Stimulated activated CD4-positive, alpha-beta T cell treated with anti-CD3 and anti-CD28 coated beads, Interleukin-2, amount 100 ng/mL, for 48 hours (primary cell): ENCODE data around the gene TCTN1.

Experiments used
- DNase-seq, 2 donors: peaks; one replicate each; pipeline ENCODE4 v3.0.0-alpha.2; 2020

The TCTN1 gene

DNA sequence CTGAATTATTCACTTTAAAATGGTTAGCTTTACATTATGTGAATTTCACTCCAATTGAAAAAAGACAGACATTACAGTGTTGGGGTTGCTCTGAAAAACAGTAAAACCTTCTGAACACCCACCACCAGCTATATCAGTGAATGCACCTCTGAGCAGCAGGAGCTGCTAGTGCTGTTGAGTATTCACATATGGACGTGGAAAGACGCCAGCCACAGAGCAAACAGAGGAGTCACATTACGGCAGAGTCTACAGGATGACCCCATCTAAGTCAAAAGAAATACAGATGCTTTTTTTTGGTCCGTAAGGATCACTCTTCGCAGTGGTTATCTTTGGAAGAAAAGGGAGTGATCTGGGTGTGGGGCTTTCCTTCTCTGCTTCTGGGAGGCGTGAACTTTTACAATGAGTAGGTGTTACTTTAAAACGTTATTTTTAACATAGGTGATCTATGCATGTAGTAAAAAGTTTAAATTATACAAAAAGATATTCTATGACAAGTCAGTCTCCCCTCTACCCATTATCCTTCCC, 70.4 kb downstream of the TCTN1 start:
- no peak for DNase-seq

DNA sequence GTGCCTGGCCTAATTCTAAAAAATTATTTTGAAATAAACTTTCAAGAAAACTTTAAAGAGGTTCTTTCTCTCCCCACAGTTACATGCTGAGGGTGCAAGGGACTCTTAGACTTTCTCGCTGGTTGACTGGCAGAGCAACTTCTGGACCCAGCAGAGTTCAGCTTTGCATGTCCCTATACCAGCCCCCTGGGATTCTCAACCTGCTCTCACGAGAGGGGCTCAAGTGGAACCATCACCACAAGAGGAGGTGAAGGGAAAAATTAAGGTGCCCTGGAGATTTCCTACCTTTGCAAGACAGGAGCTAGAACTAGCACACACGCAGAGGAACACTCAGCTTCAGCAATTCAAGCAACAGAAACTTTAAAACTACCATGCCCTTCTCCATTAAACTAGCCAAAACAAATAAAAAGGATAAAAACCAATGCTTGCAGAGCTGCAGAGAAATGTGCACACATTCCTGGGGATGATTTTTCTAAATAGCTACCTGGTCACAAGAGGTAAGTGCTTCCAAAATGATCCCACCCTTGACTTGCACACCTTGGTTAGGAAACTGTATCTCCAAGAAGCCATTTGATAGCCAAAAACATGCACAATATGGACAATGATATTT, 72.5 kb downstream of the TCTN1 start:
- no peak for DNase-seq

- DNase-seq: no peak
These were observed 73.7 kb downstream of the TCTN1 start for GRCh38 chr12:110687396-110688169.

DNA sequence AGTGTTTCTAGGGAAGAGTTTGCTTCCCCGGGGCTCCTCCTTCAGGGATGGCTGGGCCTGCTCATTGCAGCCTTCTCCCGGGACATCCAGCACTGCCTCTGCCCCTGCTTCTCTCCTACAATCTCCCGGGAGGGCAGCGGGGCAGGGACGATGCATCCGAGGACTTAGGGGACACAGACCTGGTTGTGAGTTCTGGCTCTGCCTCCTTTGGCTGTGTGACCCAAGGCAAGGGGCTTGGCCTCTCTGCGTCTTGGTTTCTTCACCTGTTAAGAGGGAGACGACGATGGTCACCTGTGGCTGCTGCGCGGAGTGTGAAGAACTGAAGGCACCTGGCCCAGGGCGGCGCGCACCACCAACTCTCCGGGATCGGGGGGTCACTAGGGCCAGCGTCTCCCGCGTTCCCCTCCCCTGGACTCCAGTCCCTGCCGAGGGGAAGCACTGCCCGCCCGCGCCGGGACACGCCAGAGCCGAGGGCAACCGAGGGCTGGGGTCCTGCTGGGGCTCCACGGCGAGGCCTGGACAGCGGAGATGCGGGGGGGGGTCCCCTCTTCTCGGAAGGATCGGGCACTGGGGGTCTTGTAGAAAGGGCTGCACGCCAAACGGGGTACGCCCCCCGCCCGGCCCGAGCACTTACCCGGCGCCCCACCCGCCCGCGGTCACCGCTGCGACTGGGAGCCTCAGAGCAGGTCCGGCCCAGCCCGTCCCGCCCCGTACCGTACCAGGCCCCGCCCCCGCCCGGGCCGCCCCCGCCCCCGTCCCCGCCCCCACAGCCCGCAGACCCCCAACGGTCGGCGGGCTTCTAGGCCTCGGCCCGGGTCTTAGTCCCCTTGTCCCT, 74.7 kb downstream of the TCTN1 start, which contains the start of gene HVCN1:
Gene HVCN1 (minus strand): TSS at position 670 of the 835 bp plus-strand sequence. CDS start 5,870 bp downstream, outside the sequence.
- DNase-seq: no peak

- DNase-seq: peak; percentile 34 to 38
These were observed 75.6 kb downstream of the TCTN1 start for GRCh38 chr12:110689281-110690126.

GRCh38 chr12:110690127-110690430, 76.2 kb downstream of the TCTN1 start:
- no peak for DNase-seq

DNA sequence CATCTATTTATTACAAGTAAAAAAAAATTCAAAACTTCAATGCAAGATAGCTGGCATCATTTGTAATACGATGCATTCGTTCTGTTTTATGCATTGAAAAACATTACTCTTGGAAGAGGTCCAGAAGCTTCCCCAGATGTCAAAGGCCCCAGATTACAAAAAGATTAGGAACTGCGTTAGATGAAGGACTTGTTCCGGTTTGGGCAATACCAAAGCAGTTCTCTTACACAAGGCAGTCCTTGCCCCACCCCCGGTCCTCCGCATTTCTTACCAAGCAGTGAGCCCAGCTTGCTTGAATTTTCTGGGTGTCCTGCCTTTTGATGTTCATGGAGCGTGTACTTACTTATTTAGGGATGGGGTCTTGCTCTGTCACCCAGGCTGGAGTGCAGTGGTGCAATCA, 79.8 kb downstream of the TCTN1 start:
- DNase-seq: no peak

DNA sequence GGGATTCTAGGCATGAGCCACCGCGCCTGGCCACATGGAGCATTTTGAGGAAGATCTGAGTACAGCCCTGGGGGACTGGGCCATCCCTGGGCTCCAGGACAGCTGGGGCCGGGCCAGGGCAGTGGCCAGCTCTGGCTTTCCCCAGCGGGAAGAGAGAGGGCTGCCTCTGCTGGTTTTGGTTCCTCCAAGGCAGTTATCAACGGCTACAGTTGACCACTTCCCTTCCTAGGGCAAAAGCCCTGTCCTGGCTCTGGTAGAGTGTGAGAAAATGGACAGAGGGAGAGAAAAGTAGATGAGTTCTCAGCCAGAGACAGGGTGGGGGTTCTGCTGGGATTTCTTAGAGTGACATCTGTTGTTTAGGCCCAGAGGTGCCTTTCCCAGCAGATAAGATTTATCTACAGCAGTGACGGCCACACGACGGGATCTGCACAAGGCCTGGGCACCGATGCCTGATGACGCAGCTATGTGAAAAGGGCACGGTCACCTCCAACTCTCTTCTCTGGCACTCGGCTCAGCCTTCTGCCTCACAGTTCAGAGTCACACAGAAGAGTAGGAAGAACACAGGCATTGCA, 80.5 kb downstream of the TCTN1 start:
- no peak for DNase-seq

DNA sequence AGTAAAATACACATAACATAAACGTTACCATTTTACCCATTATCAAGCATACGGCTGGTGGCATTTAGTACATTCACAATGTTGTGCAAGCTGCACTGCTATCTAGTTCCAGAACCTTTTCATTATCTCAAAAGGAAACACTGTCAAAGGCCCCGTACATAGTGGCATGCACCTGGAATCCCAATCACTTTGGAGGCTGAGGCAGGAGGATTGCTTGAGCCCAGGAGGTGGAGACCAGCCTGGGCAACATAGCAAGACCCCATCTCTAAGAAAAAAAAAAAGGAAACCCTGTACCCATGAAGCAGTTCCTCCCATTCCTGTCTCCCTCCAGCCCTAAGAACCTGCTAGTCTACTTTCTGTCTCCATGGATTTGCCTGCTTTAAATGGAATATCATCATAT, 82.4 kb downstream of the TCTN1 start:
- no peak for DNase-seq

DNA sequence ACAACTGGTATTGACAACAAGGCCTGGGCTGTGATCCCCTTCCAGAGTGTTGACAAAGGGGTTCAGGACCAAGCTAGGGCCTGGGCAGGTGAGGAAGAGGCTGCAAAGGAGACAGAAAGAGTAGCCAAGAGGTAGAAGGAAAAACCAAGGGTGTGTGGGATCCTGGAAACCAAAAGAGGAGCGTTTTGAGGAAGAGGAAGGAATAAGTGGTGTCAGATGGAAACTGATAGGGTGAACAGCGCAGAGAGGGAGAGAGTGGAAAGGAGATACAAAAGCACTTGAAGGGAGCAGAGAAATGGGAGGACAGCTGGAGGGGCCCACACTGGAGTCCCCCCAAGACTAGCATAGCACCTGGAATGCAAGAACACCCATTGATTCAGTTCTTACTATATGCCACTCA, 83.3 kb downstream of the TCTN1 start:
- DNase-seq: no peak

DNA sequence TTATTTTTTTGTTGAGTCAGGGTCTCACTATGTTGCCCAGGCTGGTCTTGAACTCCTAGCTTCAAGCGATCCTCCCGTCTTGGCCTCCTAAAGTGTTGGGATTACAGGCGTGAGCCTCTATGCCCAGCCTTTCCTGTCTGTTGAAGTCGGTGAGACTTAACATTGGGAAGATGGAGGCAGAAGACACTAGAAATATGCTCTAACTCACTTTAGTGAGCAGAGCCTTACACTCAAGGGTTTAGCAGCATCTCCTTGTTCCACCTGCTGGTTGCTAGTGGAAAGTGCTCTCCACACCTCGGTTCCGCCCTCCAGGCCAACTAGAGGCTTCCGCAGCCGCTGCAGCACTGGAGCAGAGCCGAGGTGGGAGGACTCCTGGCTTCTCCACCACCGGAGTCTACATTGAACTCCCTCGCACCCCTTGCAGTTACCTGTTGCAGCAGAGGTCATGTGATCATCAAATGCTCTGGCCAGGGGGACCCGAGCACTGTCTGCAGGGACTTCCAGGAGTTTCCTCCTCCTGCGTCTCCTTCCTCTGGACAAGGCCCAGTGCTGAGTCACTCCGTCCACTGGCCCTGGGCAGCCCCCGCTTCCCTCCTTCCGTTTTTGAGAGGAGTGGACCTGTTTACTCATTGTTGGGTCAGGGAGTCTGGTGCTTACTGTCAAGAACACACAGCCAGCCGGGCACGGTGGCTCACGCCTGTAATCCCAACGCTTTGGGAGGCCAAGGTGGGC, 84.4 kb downstream of the TCTN1 start:
- DNase-seq: peak; percentile 64 to 67
